PFSK-1 (cell line): ENCODE measurements around the gene ZNF366.

Source experiments
- POLR2AphosphoS5 ChIP-seq: IDR thresholded peaks from 2 replicates; pipeline ENCODE4 v1.6.1; 2012; ENCODE audit warnings: low read depth, mild to moderate bottlenecking, control low read depth, low read length, moderate library complexity
- REST ChIP-seq, 2 experiments: IDR thresholded peaks; 2 replicates each; pipeline versions ENCODE4 v1.6.1 to v1.8.0; 2011 to 2012; ENCODE audit warnings: low read depth in 2 of 2, low read length in 2 of 2, control low read depth in 1 of 2, inconsistent platforms in 1 of 2, mild to moderate bottlenecking in 1 of 2, moderate library complexity in 1 of 2; ENCODE audit not compliant: insufficient read depth in 1 of 2
- SIN3A ChIP-seq: IDR thresholded peaks from 2 replicates; pipeline ENCODE4 v1.6.1; 2012; ENCODE audit warnings: mild to moderate bottlenecking, low read length, moderate library complexity, borderline replicate concordance; ENCODE audit not compliant: insufficient read depth
- TAF1 ChIP-seq: IDR thresholded peaks from 2 replicates; pipeline ENCODE4 v1.6.1; 2012; ENCODE audit warnings: low read length, control low read depth, borderline replicate concordance; ENCODE audit not compliant: insufficient read depth

- TF ChIP-seq POLR2AphosphoS5: no peak
- no peak for TF ChIP-seq SIN3A
- TF ChIP-seq REST (IDR thresholded peaks at IDR 0.05; ENCODE audit: insufficient read depth in 1 of 2, low read depth in 2 of 2, low read length in 2 of 2): no peak
- no peak for TF ChIP-seq TAF1
Observed at GRCh38 chr5:72487177-72487576, 20.0 kb downstream of the ZNF366 start.
